H1 (cell line): ENCODE measurements around the gene LPP. TPM values are rescaled to one million over a fixed set of nuclear protein-coding genes. Genes with fewer than 3 reads are reported as not detected.

ENCODE experiments used
- CTCF ChIA-PET: fragments of 300-600 bp; sonication (Branson Sonifier 250); formaldehyde crosslinking; loops from one replicate; lab custom pipeline; 2021; ENCODE audit not compliant: partially characterized antibody; lab: Charles Lee
- POLR2A ChIA-PET: fragments of 300-600 bp; sonication (Branson Sonifier 250); formaldehyde crosslinking; loops from one replicate; lab custom pipeline; 2021; ENCODE audit warnings: inconsistent platforms; ENCODE audit not compliant: partially characterized antibody; lab: Charles Lee
- DNase-seq, 2 experiments: peaks; one replicate each; pipeline versions ENCODE4 v3.0.0 to v3.0.0-alpha.2; 2010 to 2022; ENCODE audit warnings: low spot score in 2 of 2, low read depth in 1 of 2, mixed read lengths in 1 of 2
- FAIRE-seq: peaks from 2 replicates; lab custom pipeline; 2011; peaks lifted over from hg19 to GRCh38; lab: Jason Lieb, UNC
- H2AFZ ChIP-seq: 2 replicates; pipeline ENCODE4 v1.8.1; 2012; ENCODE audit warnings: low read length, inconsistent platforms
- H2AK5ac ChIP-seq: 2 replicates; pipeline ENCODE4 v1.6.1; 2013; ENCODE audit warnings: low read depth, low read length
- H2BK120ac ChIP-seq: replicated peaks from 2 replicates; pipeline ENCODE3; 2013; ENCODE audit warnings: low read depth, low read length, inconsistent platforms
- H2BK12ac ChIP-seq: 2 replicates; pipeline ENCODE4 v1.6.1; 2013; ENCODE audit warnings: low read depth, low read length
- H2BK15ac ChIP-seq: 2 replicates; pipeline ENCODE4 v1.6.1; 2013; ENCODE audit warnings: low read length
- H2BK20ac ChIP-seq: 2 replicates; pipeline ENCODE4 v1.6.1; 2013; ENCODE audit warnings: low read length
- H2BK5ac ChIP-seq: 2 replicates; pipeline ENCODE4 v1.6.1; 2013; ENCODE audit warnings: low read depth, low read length
- H3K14ac ChIP-seq: 2 replicates; pipeline ENCODE4 v1.6.1; 2013; ENCODE audit warnings: inconsistent platforms; ENCODE audit not compliant: insufficient read length
- H3K18ac ChIP-seq: 2 replicates; pipeline ENCODE4 v1.6.1; 2013; ENCODE audit warnings: low read length; ENCODE audit errors: extremely low read depth
- H3K23ac ChIP-seq: 2 replicates; pipeline ENCODE4 v1.6.1; 2013; ENCODE audit warnings: inconsistent platforms; ENCODE audit not compliant: insufficient read length
- H3K23me2 ChIP-seq: 2 replicates; pipeline ENCODE4 v1.6.1; 2013; ENCODE audit warnings: low read depth, low read length
- H3K27ac ChIP-seq: 2 replicates; pipeline ENCODE4 v1.6.1; 2011; ENCODE audit warnings: low read depth, low read length, inconsistent platforms
- H3K27me3 ChIP-seq, 4 experiments: replicated peaks in 1 of 4; 1 replicate in 1 of 4; 2 replicates in 3 of 4; pipeline versions ENCODE4 v1.6.1 to v1.8.1; 2011 to 2013; ENCODE audit warnings: low read length in 3 of 4, mild to moderate bottlenecking in 3 of 4, inconsistent platforms in 2 of 4, mixed read lengths in 2 of 4, moderate library complexity in 1 of 4; ENCODE audit not compliant: control insufficient read depth in 3 of 4, insufficient read depth in 3 of 4; ENCODE audit errors: extremely low read depth in 1 of 4
- H3K36me3 ChIP-seq, 4 experiments: 2 replicates each; pipeline versions ENCODE4 v1.6.1 to v1.8.1; 2011 to 2013; ENCODE audit warnings: mild to moderate bottlenecking in 4 of 4, low read length in 3 of 4, moderate library complexity in 2 of 4, control low read depth in 1 of 4, inconsistent platforms in 1 of 4; ENCODE audit not compliant: insufficient read depth in 4 of 4, control insufficient read depth in 2 of 4
- H3K4ac ChIP-seq: replicated peaks from 2 replicates; pipeline ENCODE3; 2013; ENCODE audit warnings: low read length, low read depth, mixed read lengths, inconsistent platforms; ENCODE audit not compliant: insufficient read length
- H3K4me1 ChIP-seq, 4 experiments: replicated peaks in 1 of 4; 1 replicate in 1 of 4; 2 replicates in 3 of 4; pipeline versions ENCODE4 v1.6.1 to v1.8.1; 2011 to 2013; ENCODE audit warnings: low read length in 3 of 4, inconsistent platforms in 2 of 4, mixed read lengths in 1 of 4; ENCODE audit not compliant: insufficient read depth in 4 of 4, control insufficient read depth in 3 of 4
- H3K4me2 ChIP-seq, 2 experiments: 2 replicates each; pipeline versions ENCODE4 v1.6.1 to v1.8.1; 2011 to 2013; ENCODE audit warnings: low read depth in 2 of 2, low read length in 2 of 2, control low read depth in 1 of 2, inconsistent platforms in 1 of 2, mild to moderate bottlenecking in 1 of 2; ENCODE audit not compliant: insufficient read depth in 1 of 2
- H3K4me3 ChIP-seq, 4 experiments: fragments of 200-600, 300-600 bp in 1 of 4; sonication (generic), shearing (Covaris generic), sonication (Bioruptor Twin) in 1 of 4; 2 replicates each; pipeline versions ENCODE4 v1.5.1 to v1.8.1; 2011 to 2016; ENCODE audit warnings: low read length in 4 of 4, low read depth in 3 of 4, control low read depth in 2 of 4, inconsistent platforms in 2 of 4, mild to moderate bottlenecking in 2 of 4, mixed read lengths in 1 of 4, moderate library complexity in 1 of 4; ENCODE audit not compliant: insufficient read depth in 2 of 4; ENCODE audit errors: extremely low read depth in 1 of 4
- H3K56ac ChIP-seq: replicated peaks from 2 replicates; pipeline ENCODE3; 2013; ENCODE audit warnings: low read depth, mild to moderate bottlenecking, mixed read lengths, low read length, inconsistent platforms; ENCODE audit not compliant: insufficient read length
- H3K79me1 ChIP-seq: 2 replicates; pipeline ENCODE4 v1.6.1; 2013; ENCODE audit warnings: low read depth, low read length, control low read depth
- H3K79me2 ChIP-seq, 2 experiments: 2 replicates each; pipeline versions ENCODE4 v1.6.1 to v1.8.1; 2012 to 2013; ENCODE audit warnings: low read length in 2 of 2, mild to moderate bottlenecking in 2 of 2, inconsistent platforms in 1 of 2; ENCODE audit not compliant: insufficient read depth in 2 of 2, control insufficient read depth in 1 of 2
- H3K9ac ChIP-seq, 4 experiments: replicated peaks in 1 of 4; 1 replicate in 1 of 4; 2 replicates in 3 of 4; pipeline versions ENCODE4 v1.6.1 to v1.8.1; 2011 to 2013; ENCODE audit warnings: low read depth in 3 of 4, low read length in 3 of 4, control low read depth in 2 of 4, mild to moderate bottlenecking in 2 of 4, moderate library complexity in 2 of 4, inconsistent platforms in 1 of 4; ENCODE audit errors: extremely low read depth in 1 of 4
- H3K9me3 ChIP-seq, 2 experiments: 2 replicates each; pipeline versions ENCODE4 v1.6.1 to v1.8.1; 2012 to 2013; ENCODE audit warnings: mild to moderate bottlenecking in 2 of 2, moderate library complexity in 2 of 2, control low read depth in 1 of 2, inconsistent platforms in 1 of 2, low read depth in 1 of 2, low read length in 1 of 2, mixed read lengths in 1 of 2; ENCODE audit not compliant: insufficient read depth in 2 of 2
- H4K20me1 ChIP-seq, 2 experiments: replicated peaks in 1 of 2; 2 replicates each; pipeline versions ENCODE3 to v1.8.1; 2011 to 2013; ENCODE audit warnings: inconsistent platforms in 2 of 2, low read length in 2 of 2, mild to moderate bottlenecking in 1 of 2; ENCODE audit not compliant: insufficient read depth in 2 of 2, control insufficient read depth in 1 of 2
- H4K5ac ChIP-seq: 2 replicates; pipeline ENCODE4 v1.6.1; 2013; ENCODE audit warnings: low read length, low read depth, mixed read lengths, inconsistent platforms; ENCODE audit not compliant: insufficient read length
- H4K8ac ChIP-seq: 2 replicates; pipeline ENCODE4 v1.8.0; 2013; ENCODE audit warnings: mild to moderate bottlenecking, moderate library complexity, low read length, inconsistent platforms; ENCODE audit not compliant: insufficient read depth; ENCODE audit errors: extremely low read depth
- H4K91ac ChIP-seq: replicated peaks from 2 replicates; pipeline ENCODE3; 2013; ENCODE audit warnings: low read length, mixed read lengths, inconsistent platforms; ENCODE audit not compliant: insufficient read length
- BCL11A ChIP-seq, 2 experiments: IDR thresholded peaks; one replicate each; pipeline ENCODE4 v1.6.1; 2011; ENCODE audit warnings: low read depth in 2 of 2, low read length in 2 of 2, mild to moderate bottlenecking in 2 of 2
- CHD2 ChIP-seq: IDR thresholded peaks from 2 replicates; pipeline ENCODE4 v1.6.1; 2012; ENCODE audit warnings: low read length, improper control_type of control experiment
- KDM1A ChIP-seq: fragments of 200-600, 300-600 bp; sonication (generic); IDR thresholded peaks from 2 replicates; pipeline ENCODE4 v1.7.1; 2016; ENCODE audit warnings: mild to moderate bottlenecking, low read length, borderline replicate concordance
- POLR2A ChIP-seq, 2 experiments: IDR thresholded peaks; 1 replicate in 1 of 2; 2 replicates in 1 of 2; pipeline ENCODE4 v1.6.1; 2011; ENCODE audit warnings: low read depth in 2 of 2, low read length in 2 of 2, mild to moderate bottlenecking in 2 of 2; ENCODE audit errors: control extremely low read depth in 1 of 2
- SIRT6 ChIP-seq: IDR thresholded peaks from one replicate; pipeline ENCODE4 v1.7.1; 2012; ENCODE audit warnings: low read length, inconsistent platforms
- SP2 ChIP-seq: IDR thresholded peaks from 2 replicates; pipeline ENCODE4 v1.6.1; 2012; ENCODE audit warnings: mild to moderate bottlenecking, low read length, inconsistent platforms
- SUZ12 ChIP-seq: fragments of 200-600 bp; sonication (generic); IDR thresholded peaks from 2 replicates; pipeline ENCODE4 v1.6.1; 2012; ENCODE audit warnings: mild to moderate bottlenecking, inconsistent platforms, low read length, moderate library complexity, mixed read lengths
- TEAD4 ChIP-seq: IDR thresholded peaks from 2 replicates; pipeline ENCODE4 v1.6.1; 2012; ENCODE audit warnings: low read depth, low read length, inconsistent platforms, mixed read lengths
- YY1 ChIP-seq: IDR thresholded peaks from 2 replicates; pipeline ENCODE4 v1.6.1; 2011; ENCODE audit warnings: low read depth, mild to moderate bottlenecking, low read length
- ZNF274 ChIP-seq: IDR thresholded peaks from 2 replicates; pipeline ENCODE4 v1.7.0; 2012; ENCODE audit warnings: low read length, borderline replicate concordance; ENCODE audit errors: extremely low read depth
- WGBS, 2 experiments: shearing (Covaris generic) in 1 of 2; methylation state at CpG; one replicate each; pipeline versions ENCODE4 v1.1.6 to v1.1.7; 2013 to 2015; ENCODE audit warnings: low lambda C conversion rate in 2 of 2, mixed read lengths in 2 of 2, inconsistent platforms in 1 of 2, low coverage in 1 of 2, missing lambda C conversion rate in 1 of 2; ENCODE audit not compliant: insufficient replicate concordance in 2 of 2, insufficient coverage in 1 of 2, insufficient read length in 1 of 2; ENCODE audit errors: extremely low coverage in 1 of 2, missing lambda C conversion rate in 1 of 2; 5-methylcytosine and 5-hydroxymethylcytosine counted together
- polyA plus RNA-seq, 7 experiments: library from polyadenylated mRNA; depleted of rRNA in 3 of 7; stranded (reverse) in 5 of 7; unstranded in 2 of 7; fragments of >200 nt in 5 of 7; fragments of 200-250 nt in 2 of 7; gene quantifications; 1 replicate in 5 of 7; 2 replicates in 1 of 7; 4 replicates in 1 of 7; pipeline versions ENCODE4 v1.2.1 to v1.2.3, GENCODE V29; 2011 to 2013; ENCODE audit warnings: missing spikeins in 2 of 7, mixed read lengths in 2 of 7
- total RNA-seq: library from RNA; stranded (reverse); fragmentation: NEBNext Ultra II Directional; extraction: Animal tissue kit (Norgen Biotek cat#: 25700); gene quantifications from 2 replicates; pipeline ENCODE4 v1.2.1, GENCODE V29; 2021
- TF ChIP-seq, protein P1 (sequence below): IDR thresholded peaks from 2 replicates; pipeline ENCODE4 v1.6.1; 2012; ENCODE audit warnings: inconsistent platforms

The LPP gene
- total and polyA plus RNA-seq, 2 of the 8 experiments (the other 6 are each of a cell fraction or from before 2014, with no cell fraction given), result 10.0 to 53.3 TPM

GRCh38 chr3:188361888-188362287 is 207.9 kb downstream of the LPP start:
- Histone ChIP-seq H4K5ac (no peak overlapping the region), H3K36me3 (no peaks in the 10 kb centered on the region), H3K23ac (no peak overlapping the region), H2BK120ac (no peak overlapping the region), H3K79me1 (no peaks in the 10 kb centered on the region), H4K8ac (no peak overlapping the region), H2BK20ac (no peak overlapping the region), H2BK12ac (no peak overlapping the region), H2BK5ac (no peak overlapping the region), H3K56ac (no peak overlapping the region), H2AK5ac (no peak overlapping the region), H3K9ac (no peak overlapping the region), H3K27ac (no peak overlapping the region), H3K4me2 (no peak overlapping the region), H3K9me3 (no peaks in the 10 kb centered on the region), H3K27me3 (no peaks in the 10 kb centered on the region), H3K4me3 (no peak overlapping the region), H3K14ac (no peak overlapping the region), H3K4me1 (peaks cover 0 to 3% (median 1%) of the 10 kb centered on the region in 4 experiments; a peak in 2 of 7 replicates), H4K91ac (no peak overlapping the region), H3K18ac (no peak overlapping the region), H3K79me2 (no peaks in the 10 kb centered on the region), H3K23me2 (no peaks in the 10 kb centered on the region), H3K4ac (no peak overlapping the region), H2AFZ (no peak overlapping the region), H2BK15ac (no peak overlapping the region), H4K20me1 (no peaks in the 10 kb centered on the region)
- 93% methylated on average over 7 of the region's 7 CpGs; no CpG with 5 or more reads in 1 of the 2 experiments for WGBS, 2 experiments
- CTCF ChIA-PET, result interaction anchor here (1.3 to 3.3 kb wide), 2 partner anchors 12 to 18 kb away, joined by 3 to 12 read pairs; no protein-coding TSS in a partner anchor
- FAIRE-seq (no peak), DNase-seq (no peak)
- POLR2A ChIA-PET, result no interaction called here
- TF ChIP-seq, protein P1, sequence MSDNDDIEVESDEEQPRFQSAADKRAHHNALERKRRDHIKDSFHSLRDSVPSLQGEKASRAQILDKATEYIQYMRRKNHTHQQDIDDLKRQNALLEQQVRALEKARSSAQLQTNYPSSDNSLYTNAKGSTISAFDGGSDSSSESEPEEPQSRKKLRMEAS, result no peak
- TF ChIP-seq KDM1A (no peak), SUZ12 (no peak), POLR2A (IDR thresholded peaks at IDR 0.05; ENCODE audit: control extremely low read depth in 1 of 2, low read depth in 2 of 2, low read length in 2 of 2) (no peak), SP2 (no peak), ZNF274 (no peak), CHD2 (no peak), SIRT6 (no peak), YY1 (no peak), BCL11A (IDR thresholded peaks at IDR 0.05; ENCODE audit: low read depth in 2 of 2, low read length in 2 of 2) (no peak), TEAD4 (no peak)
